Measurements from ENCODE around the gene DNAAF1. TPM values are rescaled to one million over a fixed set of nuclear protein-coding genes. Genes with fewer than 3 reads are reported as not detected.

Gene DNAAF1
- total RNA-seq, 1 donor: 0.36 TPM

DNA sequence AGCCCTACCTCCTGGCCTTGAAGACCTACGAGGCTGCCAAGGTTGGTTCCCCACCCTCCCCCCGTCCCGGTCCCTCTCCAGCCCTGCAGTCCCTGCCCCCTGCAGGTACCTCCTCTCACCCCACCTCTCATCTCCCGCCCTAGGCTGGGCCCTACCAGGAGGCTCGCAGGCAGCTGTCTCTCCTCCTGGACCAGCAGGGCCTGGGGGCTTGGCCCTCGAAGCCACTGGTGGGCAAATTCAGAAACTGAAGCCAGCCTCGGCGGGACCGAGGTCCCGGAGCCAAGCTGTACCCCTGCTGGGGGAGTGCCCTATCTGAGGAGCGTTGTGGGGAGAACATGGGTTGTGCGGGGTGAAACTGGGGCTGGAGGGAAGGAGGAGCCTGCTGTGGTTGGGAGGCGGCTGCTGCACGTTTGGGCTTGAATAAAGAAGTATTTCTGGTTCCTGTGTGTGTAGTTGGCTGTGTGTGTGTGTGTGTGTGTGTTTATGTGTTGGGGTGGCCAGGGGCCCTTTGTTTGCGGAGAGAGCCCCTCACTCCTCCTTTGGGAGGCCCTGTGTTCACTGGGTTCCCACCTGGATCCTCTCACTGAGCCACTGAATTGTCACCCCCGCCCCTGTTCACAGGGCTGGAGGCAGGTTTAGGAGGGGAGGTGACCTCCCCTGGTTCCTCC, 51.8 kb downstream of the DNAAF1 start:
- Histone ChIP-seq H3K27ac (ENCODE audit: low read depth, low read length) (no peak overlapping the region), H3K36me3 (ENCODE audit: insufficient read depth, low read length) (no peaks in the 10 kb centered on the region), H3K4me1 (ENCODE audit: insufficient read depth, low read length) (peaks cover 5% of the 10 kb centered on the region), H3K4me3 (ENCODE audit: insufficient read depth, low read length) (no peak overlapping the region), H3K4me2 (ENCODE audit: insufficient read depth, low read length) (no peak overlapping the region), H2AFZ (ENCODE audit: low read length) (no peak overlapping the region), H4K20me1 (ENCODE audit: insufficient read depth, low read length) (no peaks in the 10 kb centered on the region), H3K27me3 (ENCODE audit: insufficient read depth, low read length) (peaks cover 13% of the 10 kb centered on the region), H3K9me3 (ENCODE audit: low read depth, low read length) (no peaks in the 10 kb centered on the region), H3K79me2 (ENCODE audit: insufficient read depth, low read length) (no peaks in the 10 kb centered on the region)
- TF ChIP-seq, protein P1, sequence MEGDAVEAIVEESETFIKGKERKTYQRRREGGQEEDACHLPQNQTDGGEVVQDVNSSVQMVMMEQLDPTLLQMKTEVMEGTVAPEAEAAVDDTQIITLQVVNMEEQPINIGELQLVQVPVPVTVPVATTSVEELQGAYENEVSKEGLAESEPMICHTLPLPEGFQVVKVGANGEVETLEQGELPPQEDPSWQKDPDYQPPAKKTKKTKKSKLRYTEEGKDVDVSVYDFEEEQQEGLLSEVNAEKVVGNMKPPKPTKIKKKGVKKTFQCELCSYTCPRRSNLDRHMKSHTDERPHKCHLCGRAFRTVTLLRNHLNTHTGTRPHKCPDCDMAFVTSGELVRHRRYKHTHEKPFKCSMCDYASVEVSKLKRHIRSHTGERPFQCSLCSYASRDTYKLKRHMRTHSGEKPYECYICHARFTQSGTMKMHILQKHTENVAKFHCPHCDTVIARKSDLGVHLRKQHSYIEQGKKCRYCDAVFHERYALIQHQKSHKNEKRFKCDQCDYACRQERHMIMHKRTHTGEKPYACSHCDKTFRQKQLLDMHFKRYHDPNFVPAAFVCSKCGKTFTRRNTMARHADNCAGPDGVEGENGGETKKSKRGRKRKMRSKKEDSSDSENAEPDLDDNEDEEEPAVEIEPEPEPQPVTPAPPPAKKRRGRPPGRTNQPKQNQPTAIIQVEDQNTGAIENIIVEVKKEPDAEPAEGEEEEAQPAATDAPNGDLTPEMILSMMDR (IDR thresholded peaks at IDR 0.05; ENCODE audit: extremely low read depth, low read depth, low read length): no peak
- DNase-seq (ENCODE audit: insufficient read length, low spot score, missing footprints): peak; percentile 86

DNA sequence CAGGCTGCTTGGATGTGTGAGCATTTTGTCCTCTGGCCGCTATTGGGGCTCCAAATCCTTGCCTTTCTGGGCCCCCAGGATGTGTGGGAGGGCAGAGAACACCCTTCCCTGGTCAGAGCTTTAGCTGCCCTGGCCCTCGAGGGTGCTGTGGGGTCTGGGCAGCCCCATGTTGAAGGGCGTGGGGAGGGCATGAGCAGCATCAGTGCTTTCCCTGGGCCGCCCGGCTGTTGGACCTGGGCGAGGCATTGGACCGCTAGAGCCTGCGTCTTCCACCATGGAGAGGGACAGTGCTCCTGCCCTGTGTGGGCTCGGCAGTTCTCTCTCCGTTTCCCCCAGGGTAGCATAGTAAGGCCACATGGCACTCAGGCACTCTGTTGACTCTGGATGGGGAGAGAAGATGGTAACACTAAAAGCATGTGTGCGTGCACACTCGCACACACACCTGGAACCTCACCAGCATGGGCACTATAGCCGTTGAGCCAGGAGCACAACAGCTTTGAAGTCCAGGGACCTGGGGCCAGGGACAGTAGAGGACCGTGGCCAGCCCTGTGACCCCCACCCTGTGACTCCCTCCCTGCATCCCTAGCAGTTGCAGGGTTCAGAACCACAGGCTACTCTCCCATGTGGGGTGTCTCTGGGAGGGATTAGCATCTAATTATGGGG, 52.5 kb downstream of the DNAAF1 start:
- H3K4me2 ChIP-seq (ENCODE audit: insufficient read depth, low read length): no peak overlapping the region
- no peaks in the 10 kb centered on the region for H3K79me2 ChIP-seq (ENCODE audit: insufficient read depth, low read length)
- H4K20me1 ChIP-seq (ENCODE audit: insufficient read depth, low read length): no peaks in the 10 kb centered on the region
- no peak overlapping the region for H3K27ac ChIP-seq (ENCODE audit: low read depth, low read length)
- H3K27me3 ChIP-seq (ENCODE audit: insufficient read depth, low read length): peaks cover 13% of the 10 kb centered on the region
- no peaks in the 10 kb centered on the region for H3K36me3 ChIP-seq (ENCODE audit: insufficient read depth, low read length)
- TF ChIP-seq, protein P1 (IDR thresholded peaks at IDR 0.05; ENCODE audit: extremely low read depth, low read depth, low read length): no peak
- no peak overlapping the region for H2AFZ ChIP-seq (ENCODE audit: low read length)
- no peaks in the 10 kb centered on the region for H3K9me3 ChIP-seq (ENCODE audit: low read depth, low read length)
- no peak overlapping the region for H3K4me3 ChIP-seq (ENCODE audit: insufficient read depth, low read length)
- peaks cover 5% of the 10 kb centered on the region for H3K4me1 ChIP-seq (ENCODE audit: insufficient read depth, low read length)
- DNase-seq (ENCODE audit: insufficient read length, low spot score, missing footprints): no peak

DNA sequence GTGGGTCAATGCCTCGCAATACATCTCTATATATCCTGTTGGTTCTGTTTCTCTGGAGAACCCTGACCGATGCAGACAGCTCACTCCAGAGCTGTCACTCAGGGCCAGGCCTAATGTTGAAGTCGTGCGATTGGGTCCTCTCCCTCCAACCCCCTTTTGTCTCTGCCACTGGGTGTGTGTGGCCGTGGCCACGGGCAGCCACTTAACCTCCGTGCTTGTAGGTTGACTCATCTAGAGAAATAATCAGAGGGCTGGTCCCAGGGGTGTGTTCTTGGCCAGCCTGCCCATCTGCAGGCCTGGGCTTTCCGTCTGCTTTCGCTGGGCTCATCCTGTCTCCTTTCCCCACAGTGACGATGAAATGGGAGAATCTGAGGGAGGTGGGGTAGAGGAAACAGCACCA, 53.3 kb downstream of the DNAAF1 start:
- DNase-seq (ENCODE audit: insufficient read length, low spot score, missing footprints): peak; percentile 98
- TF ChIP-seq, protein P1 (IDR thresholded peaks at IDR 0.05; ENCODE audit: extremely low read depth, low read depth, low read length): no peak
- H3K36me3 ChIP-seq (ENCODE audit: insufficient read depth, low read length): no peaks in the 10 kb centered on the region
- H3K4me1 ChIP-seq (ENCODE audit: insufficient read depth, low read length): peaks cover 5% of the 10 kb centered on the region
- peaks cover 16% of the 10 kb centered on the region for H3K27me3 ChIP-seq (ENCODE audit: insufficient read depth, low read length)
- no peaks in the 10 kb centered on the region for H4K20me1 ChIP-seq (ENCODE audit: insufficient read depth, low read length)
- no peak overlapping the region for H3K27ac ChIP-seq (ENCODE audit: low read depth, low read length)
- H3K9me3 ChIP-seq (ENCODE audit: low read depth, low read length): no peaks in the 10 kb centered on the region
- no peaks in the 10 kb centered on the region for H3K79me2 ChIP-seq (ENCODE audit: insufficient read depth, low read length)
- H2AFZ ChIP-seq (ENCODE audit: low read length): no peak overlapping the region
- peak overlapping the region; percentile 21 for H3K4me2 ChIP-seq (ENCODE audit: insufficient read depth, low read length)
- no peak overlapping the region for H3K4me3 ChIP-seq (ENCODE audit: insufficient read depth, low read length)

DNA sequence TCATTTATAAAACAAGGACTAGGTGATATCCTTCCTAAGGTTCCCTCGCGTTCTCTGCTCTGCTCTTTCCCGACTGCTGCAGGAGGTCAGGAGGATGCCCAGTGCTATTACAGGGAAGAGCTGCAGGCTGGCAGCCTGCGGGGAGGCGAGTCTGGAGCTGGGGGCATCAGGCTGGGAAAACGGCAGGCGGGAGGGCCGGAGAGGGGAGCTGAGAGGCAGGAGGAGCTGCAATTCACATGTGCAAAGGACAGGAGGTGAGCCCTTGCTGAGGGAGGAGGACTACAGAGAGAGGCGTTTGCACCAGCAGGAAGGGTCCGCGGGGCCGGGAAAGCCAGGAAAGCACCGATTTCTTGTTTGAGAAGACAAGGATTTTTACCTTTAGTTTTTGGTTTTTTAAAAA, 54.0 kb downstream of the DNAAF1 start:
- no peaks in the 10 kb centered on the region for H4K20me1 ChIP-seq (ENCODE audit: insufficient read depth, low read length)
- H3K36me3 ChIP-seq (ENCODE audit: insufficient read depth, low read length): no peaks in the 10 kb centered on the region
- H3K79me2 ChIP-seq (ENCODE audit: insufficient read depth, low read length): no peaks in the 10 kb centered on the region
- no peak overlapping the region for H3K4me3 ChIP-seq (ENCODE audit: insufficient read depth, low read length)
- H3K4me1 ChIP-seq (ENCODE audit: insufficient read depth, low read length): peaks cover 5% of the 10 kb centered on the region
- H3K9me3 ChIP-seq (ENCODE audit: low read depth, low read length): no peaks in the 10 kb centered on the region
- no peak overlapping the region for H3K4me2 ChIP-seq (ENCODE audit: insufficient read depth, low read length)
- DNase-seq (ENCODE audit: insufficient read length, low spot score, missing footprints): peak; percentile 71
- no peak overlapping the region for H2AFZ ChIP-seq (ENCODE audit: low read length)
- peaks cover 16% of the 10 kb centered on the region for H3K27me3 ChIP-seq (ENCODE audit: insufficient read depth, low read length)
- no peak overlapping the region for H3K27ac ChIP-seq (ENCODE audit: low read depth, low read length)
- TF ChIP-seq, protein P1 (IDR thresholded peaks at IDR 0.05; ENCODE audit: extremely low read depth, low read depth, low read length): no peak
